Peyer's patch (tissue), 4 donors: ENCODE data around the gene CGNL1.

Experiments used
- POLR2A ChIP-seq, 2 donors: fragments of 450-650 bp; IDR thresholded peaks; one replicate each; pipeline ENCODE4 v1.5.1; 2017; ENCODE audit warnings: antibody characterized with exemption in 2 of 2, mild to moderate bottlenecking in 2 of 2, moderate library complexity in 2 of 2
- TF ChIP-seq, protein P1 (sequence below), 6 experiments: fragments of 450-650 bp in 4 of 6; fragments of 200-600 bp in 2 of 6; sonication (generic) in 1 of 6; IDR thresholded peaks; one replicate each; pipeline ENCODE4 v1.5.1; 2017 to 2019; ENCODE audit warnings: antibody characterized with exemption in 6 of 6, mild to moderate bottlenecking in 3 of 6, moderate library complexity in 1 of 6

DNA sequence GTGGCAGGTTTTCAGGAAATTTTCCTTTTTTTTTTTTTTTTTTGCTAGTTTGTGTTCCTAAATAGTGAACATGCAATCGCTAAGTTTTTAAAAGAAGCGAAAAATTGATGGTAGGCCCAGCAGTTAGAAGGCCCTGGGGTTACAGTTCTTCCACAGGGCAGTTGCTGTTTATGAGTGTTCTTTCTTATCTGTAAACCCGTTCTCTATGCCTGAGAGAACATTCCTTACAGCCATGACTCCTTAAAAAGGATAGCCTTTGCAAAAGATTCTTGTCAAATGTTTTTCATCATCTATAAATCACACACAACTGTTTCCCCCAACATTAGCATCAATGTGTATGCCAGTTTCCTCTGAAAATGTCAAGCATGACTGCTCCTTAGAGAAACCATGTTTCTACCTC lies 191.6 kb downstream of the CGNL1 start:
- TF ChIP-seq, protein P1, sequence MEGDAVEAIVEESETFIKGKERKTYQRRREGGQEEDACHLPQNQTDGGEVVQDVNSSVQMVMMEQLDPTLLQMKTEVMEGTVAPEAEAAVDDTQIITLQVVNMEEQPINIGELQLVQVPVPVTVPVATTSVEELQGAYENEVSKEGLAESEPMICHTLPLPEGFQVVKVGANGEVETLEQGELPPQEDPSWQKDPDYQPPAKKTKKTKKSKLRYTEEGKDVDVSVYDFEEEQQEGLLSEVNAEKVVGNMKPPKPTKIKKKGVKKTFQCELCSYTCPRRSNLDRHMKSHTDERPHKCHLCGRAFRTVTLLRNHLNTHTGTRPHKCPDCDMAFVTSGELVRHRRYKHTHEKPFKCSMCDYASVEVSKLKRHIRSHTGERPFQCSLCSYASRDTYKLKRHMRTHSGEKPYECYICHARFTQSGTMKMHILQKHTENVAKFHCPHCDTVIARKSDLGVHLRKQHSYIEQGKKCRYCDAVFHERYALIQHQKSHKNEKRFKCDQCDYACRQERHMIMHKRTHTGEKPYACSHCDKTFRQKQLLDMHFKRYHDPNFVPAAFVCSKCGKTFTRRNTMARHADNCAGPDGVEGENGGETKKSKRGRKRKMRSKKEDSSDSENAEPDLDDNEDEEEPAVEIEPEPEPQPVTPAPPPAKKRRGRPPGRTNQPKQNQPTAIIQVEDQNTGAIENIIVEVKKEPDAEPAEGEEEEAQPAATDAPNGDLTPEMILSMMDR (IDR thresholded peaks at IDR 0.05), result no peak
- TF ChIP-seq POLR2A (IDR thresholded peaks at IDR 0.05), result no peak
